ENCODE results near the gene SCMH1. TPM values are rescaled to one million over a fixed set of nuclear protein-coding genes. Genes with fewer than 3 reads are reported as not detected.
A peak's percentile ranks its signal among the peaks of the same experiment; 100 is the strongest.

SCMH1 gene
- polyA plus RNA-seq, 1 donor from 2014 or later: 23.0 TPM

DNA sequence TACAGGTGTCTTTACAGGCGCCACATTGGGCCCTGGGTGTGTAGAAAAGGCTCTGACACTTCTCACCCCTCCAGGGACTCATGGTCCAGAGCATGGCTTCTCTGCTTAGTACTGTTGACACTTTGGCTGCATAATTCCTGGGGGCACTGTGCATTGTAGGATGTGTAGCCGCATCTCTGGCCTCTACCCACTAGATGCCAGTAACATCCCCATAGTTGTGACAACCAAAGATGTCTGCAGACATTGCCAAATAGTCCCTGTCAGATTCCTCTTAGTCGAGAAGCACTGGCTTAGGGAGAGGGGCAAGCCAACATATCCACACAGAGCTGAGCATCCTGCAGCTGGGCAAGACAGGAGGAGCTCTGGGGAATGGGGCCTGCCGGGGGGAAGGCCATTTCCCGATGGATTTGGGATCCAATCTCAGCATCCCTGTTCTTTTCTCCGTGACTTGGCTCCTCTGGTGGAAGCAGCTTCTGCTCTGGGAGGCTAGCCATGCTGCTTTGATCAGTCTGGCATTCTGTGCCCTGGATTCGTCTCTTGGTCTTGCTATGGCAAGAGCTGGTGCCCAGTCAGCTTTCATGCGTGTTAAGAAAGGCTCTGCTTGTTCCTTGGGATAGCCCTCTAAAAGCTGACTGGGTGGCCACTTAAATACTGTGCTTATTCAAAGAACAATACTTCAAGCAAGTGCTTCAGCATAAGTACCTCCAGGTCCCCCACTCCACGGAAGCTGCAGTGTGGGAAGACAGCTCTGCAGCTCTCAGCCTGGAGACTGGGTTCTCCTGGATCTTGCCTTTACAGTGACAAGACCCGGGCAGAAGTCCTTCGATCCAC is 38.3 kb upstream of the SCMH1 start:
- no peaks in the 10 kb centered on the region for H3K27me3 ChIP-seq (ENCODE audit: insufficient read depth, low read depth, low read length)
- no peak overlapping the region for H2AFZ ChIP-seq (ENCODE audit: low read depth, low read length)
- H3K79me2 ChIP-seq (replicated peaks; ENCODE audit: insufficient read depth, low read length): no peaks in the 10 kb centered on the region
- no peaks in the 10 kb centered on the region for H3K36me3 ChIP-seq (ENCODE audit: insufficient read depth, low read length)
- H3K9me2 ChIP-seq (ENCODE audit: insufficient read depth, low read length): no peaks in the 10 kb centered on the region
- H3K27ac ChIP-seq (ENCODE audit: low read length): no peak overlapping the region
- no peaks in the 10 kb centered on the region for H3F3A ChIP-seq (ENCODE audit: insufficient read depth, low read length, poor library complexity, severe bottlenecking)
- no peak for TF ChIP-seq POLR2AphosphoS5 (IDR thresholded peaks at IDR 0.05)
- peak; percentile 56 for TF ChIP-seq SMC3 (conservative IDR thresholded peaks at IDR 0.05; ENCODE audit: poor library complexity)
- TF ChIP-seq EZH2 (IDR thresholded peaks at IDR 0.05; ENCODE audit: borderline replicate concordance, insufficient read depth, low read length, poor library complexity, severe bottlenecking): no peak
- TF ChIP-seq CTCF (IDR thresholded peaks at IDR 0.05; ENCODE audit: poor library complexity, severe bottlenecking): peak; percentile 47
- no peak for TF ChIP-seq TAF1 (IDR thresholded peaks at IDR 0.05; ENCODE audit: low read depth)
- TF ChIP-seq RAD21 (conservative IDR thresholded peaks at IDR 0.05): peak; percentile 54
- TF ChIP-seq, protein P1, sequence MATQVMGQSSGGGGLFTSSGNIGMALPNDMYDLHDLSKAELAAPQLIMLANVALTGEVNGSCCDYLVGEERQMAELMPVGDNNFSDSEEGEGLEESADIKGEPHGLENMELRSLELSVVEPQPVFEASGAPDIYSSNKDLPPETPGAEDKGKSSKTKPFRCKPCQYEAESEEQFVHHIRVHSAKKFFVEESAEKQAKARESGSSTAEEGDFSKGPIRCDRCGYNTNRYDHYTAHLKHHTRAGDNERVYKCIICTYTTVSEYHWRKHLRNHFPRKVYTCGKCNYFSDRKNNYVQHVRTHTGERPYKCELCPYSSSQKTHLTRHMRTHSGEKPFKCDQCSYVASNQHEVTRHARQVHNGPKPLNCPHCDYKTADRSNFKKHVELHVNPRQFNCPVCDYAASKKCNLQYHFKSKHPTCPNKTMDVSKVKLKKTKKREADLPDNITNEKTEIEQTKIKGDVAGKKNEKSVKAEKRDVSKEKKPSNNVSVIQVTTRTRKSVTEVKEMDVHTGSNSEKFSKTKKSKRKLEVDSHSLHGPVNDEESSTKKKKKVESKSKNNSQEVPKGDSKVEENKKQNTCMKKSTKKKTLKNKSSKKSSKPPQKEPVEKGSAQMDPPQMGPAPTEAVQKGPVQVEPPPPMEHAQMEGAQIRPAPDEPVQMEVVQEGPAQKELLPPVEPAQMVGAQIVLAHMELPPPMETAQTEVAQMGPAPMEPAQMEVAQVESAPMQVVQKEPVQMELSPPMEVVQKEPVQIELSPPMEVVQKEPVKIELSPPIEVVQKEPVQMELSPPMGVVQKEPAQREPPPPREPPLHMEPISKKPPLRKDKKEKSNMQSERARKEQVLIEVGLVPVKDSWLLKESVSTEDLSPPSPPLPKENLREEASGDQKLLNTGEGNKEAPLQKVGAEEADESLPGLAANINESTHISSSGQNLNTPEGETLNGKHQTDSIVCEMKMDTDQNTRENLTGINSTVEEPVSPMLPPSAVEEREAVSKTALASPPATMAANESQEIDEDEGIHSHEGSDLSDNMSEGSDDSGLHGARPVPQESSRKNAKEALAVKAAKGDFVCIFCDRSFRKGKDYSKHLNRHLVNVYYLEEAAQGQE (IDR thresholded peaks at IDR 0.05; ENCODE audit: borderline replicate concordance): no peak
- TF ChIP-seq MXI1 (conservative IDR thresholded peaks at IDR 0.05; ENCODE audit: poor library complexity, severe bottlenecking): no peak
- TF ChIP-seq EP300 (conservative IDR thresholded peaks at IDR 0.05; ENCODE audit: poor library complexity, severe bottlenecking): no peak
- no peak overlapping the region for H3K4me2 ChIP-seq (ENCODE audit: low read length)
- H3K9ac ChIP-seq (ENCODE audit: low read length): no peak overlapping the region
- no peaks in the 10 kb centered on the region for H3K9me3 ChIP-seq (ENCODE audit: low read length)
- H3K4me3 ChIP-seq (ENCODE audit: low read length): no peak overlapping the region
- no peaks in the 10 kb centered on the region for H4K20me1 ChIP-seq (ENCODE audit: insufficient read depth)

DNA sequence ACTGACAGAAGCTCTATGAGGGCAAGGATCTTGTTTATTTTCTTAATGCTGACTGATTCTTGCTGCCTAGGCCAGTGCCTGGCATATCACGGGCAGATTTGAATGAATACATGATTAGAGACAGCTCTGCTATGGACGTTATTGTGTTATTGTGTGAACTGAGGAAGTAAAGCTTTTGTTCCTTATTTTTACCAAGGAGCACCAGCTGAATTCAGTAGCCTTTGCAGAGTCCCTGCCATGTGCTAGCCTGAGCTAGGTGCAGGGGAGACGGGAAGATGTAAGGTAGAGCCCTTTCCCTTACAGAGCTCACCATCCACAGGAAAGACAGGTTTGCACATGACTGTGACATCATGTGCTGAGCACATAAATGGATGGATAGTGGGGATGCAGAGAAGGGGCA is 36.0 kb upstream of the SCMH1 start:
- no peak overlapping the region for H3K4me2 ChIP-seq (ENCODE audit: low read length)
- H4K20me1 ChIP-seq (ENCODE audit: insufficient read depth): no peaks in the 10 kb centered on the region
- TF ChIP-seq TAF1 (IDR thresholded peaks at IDR 0.05; ENCODE audit: low read depth) (no peak), CTCF (IDR thresholded peaks at IDR 0.05; ENCODE audit: poor library complexity, severe bottlenecking) (no peak), MXI1 (conservative IDR thresholded peaks at IDR 0.05; ENCODE audit: poor library complexity, severe bottlenecking) (no peak), POLR2AphosphoS5 (IDR thresholded peaks at IDR 0.05) (no peak), EP300 (conservative IDR thresholded peaks at IDR 0.05; ENCODE audit: poor library complexity, severe bottlenecking) (no peak), EZH2 (IDR thresholded peaks at IDR 0.05; ENCODE audit: borderline replicate concordance, insufficient read depth, low read length, poor library complexity, severe bottlenecking) (no peak), RAD21 (conservative IDR thresholded peaks at IDR 0.05) (no peak), SMC3 (conservative IDR thresholded peaks at IDR 0.05; ENCODE audit: poor library complexity) (no peak)
- TF ChIP-seq, protein P1 (IDR thresholded peaks at IDR 0.05; ENCODE audit: borderline replicate concordance): no peak
- H3K27ac ChIP-seq (ENCODE audit: low read length): no peak overlapping the region
- no peak overlapping the region for H3K4me3 ChIP-seq (ENCODE audit: low read length)
- no peaks in the 10 kb centered on the region for H3F3A ChIP-seq (ENCODE audit: insufficient read depth, low read length, poor library complexity, severe bottlenecking)
- no peak overlapping the region for H3K9ac ChIP-seq (ENCODE audit: low read length)
- H3K9me2 ChIP-seq (ENCODE audit: insufficient read depth, low read length): no peaks in the 10 kb centered on the region
- no peak overlapping the region for H2AFZ ChIP-seq (ENCODE audit: low read depth, low read length)
- H3K36me3 ChIP-seq (ENCODE audit: insufficient read depth, low read length): no peaks in the 10 kb centered on the region
- no peaks in the 10 kb centered on the region for H3K9me3 ChIP-seq (ENCODE audit: low read length)
- no peaks in the 10 kb centered on the region for H3K27me3 ChIP-seq (ENCODE audit: insufficient read depth, low read depth, low read length)
- no peaks in the 10 kb centered on the region for H3K79me2 ChIP-seq (replicated peaks; ENCODE audit: insufficient read depth, low read length)

All from neural cell (in vitro differentiated cells).